Endothelial cell of umbilical vein (primary cell): ENCODE measurements around the gene TXNL4A. TPM values are rescaled to one million over a fixed set of nuclear protein-coding genes. Genes with fewer than 3 reads are reported as not detected.
"Not testable (repeated sequence)": the region's sequence is repeated elsewhere in the genome, so short reads cannot be mapped to it uniquely, and the experiment has no call there.

Source experiments
- BruUV-seq: library from RNA; stranded (reverse); fragments of 400-500 nt; replicated peaks from 2 replicates; lab custom pipeline; 2021; lab: Mats Ljungman, UMichigan
- CTCF ChIA-PET: fragments of 300-600, 350-600 bp; sonication (Branson Sonifier 250); formaldehyde crosslinking; loops from one replicate; lab custom pipeline; 2021; ENCODE audit warnings: antibody characterized with exemption, inconsistent platforms; lab: Charles Lee
- POLR2A ChIA-PET: fragments of 300-600, 350-600 bp; sonication (Branson Sonifier 250); formaldehyde crosslinking; loops from one replicate; lab custom pipeline; 2021; ENCODE audit warnings: antibody characterized with exemption, inconsistent platforms; lab: Charles Lee
- DNase-seq: peaks from one replicate; pipeline ENCODE4 v3.0.0-alpha.2; 2011; ENCODE audit warnings: low read depth, low spot score
- FAIRE-seq: peaks from 2 replicates; lab custom pipeline; 2011; peaks lifted over from hg19 to GRCh38; lab: Jason Lieb, UNC
- H2AFZ ChIP-seq: 2 replicates; pipeline ENCODE4 v1.6.0; 2012; ENCODE audit warnings: low read depth, low read length, control low read depth, inconsistent platforms
- H3K27ac ChIP-seq: 2 replicates; pipeline ENCODE4 v1.5.1; 2011; ENCODE audit warnings: low read depth, mild to moderate bottlenecking, control low read depth, low read length, moderate library complexity; ENCODE audit not compliant: insufficient read depth
- H3K27me3 ChIP-seq, 2 experiments: 2 replicates each; pipeline versions ENCODE4 v1.6.0 to v1.6.1; 2011; ENCODE audit warnings: low read length in 2 of 2, mixed read lengths in 1 of 2; ENCODE audit not compliant: control insufficient read depth in 2 of 2, insufficient read depth in 2 of 2
- H3K36me3 ChIP-seq, 2 experiments: 2 replicates in 1 of 2; 3 replicates in 1 of 2; pipeline ENCODE4 v1.5.1; 2011; ENCODE audit warnings: low read length in 2 of 2, mild to moderate bottlenecking in 1 of 2, moderate library complexity in 1 of 2; ENCODE audit not compliant: control insufficient read depth in 2 of 2, insufficient read depth in 2 of 2; ENCODE audit errors: extremely low read depth in 1 of 2
- H3K4me1 ChIP-seq: 3 replicates; pipeline ENCODE4 v1.5.1; 2011; ENCODE audit warnings: mild to moderate bottlenecking, low read length; ENCODE audit not compliant: control insufficient read depth, insufficient read depth; ENCODE audit errors: extremely low read depth
- H3K4me2 ChIP-seq: 2 replicates; pipeline ENCODE4 v1.6.1; 2011; ENCODE audit warnings: low read length, control low read depth, mixed read lengths; ENCODE audit not compliant: insufficient read depth
- H3K4me3 ChIP-seq, 3 experiments: fragments of 200-600 bp in 1 of 3; sonication (generic), shearing (Covaris generic) in 1 of 3; replicated peaks in 1 of 3; 2 replicates each; pipeline ENCODE4 v1.5.1; 2011 to 2016; ENCODE audit warnings: control low read depth in 3 of 3, low read length in 3 of 3, mild to moderate bottlenecking in 2 of 3, inconsistent platforms in 1 of 3, low read depth in 1 of 3, moderate library complexity in 1 of 3; ENCODE audit not compliant: insufficient read depth in 1 of 3
- H3K79me2 ChIP-seq: 2 replicates; pipeline ENCODE4 v1.6.0; 2012; ENCODE audit warnings: low read length, inconsistent platforms; ENCODE audit not compliant: control insufficient read depth, insufficient read depth
- H3K9ac ChIP-seq: replicated peaks from 2 replicates; pipeline ENCODE3; 2011; ENCODE audit warnings: low read length, control low read depth; ENCODE audit not compliant: insufficient read depth; ENCODE audit errors: extremely low read depth
- H3K9me1 ChIP-seq: replicated peaks from 3 replicates; pipeline ENCODE4 v1.6.0; 2011; ENCODE audit warnings: mild to moderate bottlenecking, low read length; ENCODE audit not compliant: control insufficient read depth, insufficient read depth; ENCODE audit errors: extremely low read depth
- H3K9me3 ChIP-seq: replicated peaks from 2 replicates; pipeline ENCODE4 v1.5.1; 2012; ENCODE audit warnings: low read length, inconsistent platforms; ENCODE audit not compliant: control insufficient read depth, insufficient read depth
- H4K20me1 ChIP-seq: replicated peaks from 2 replicates; pipeline ENCODE3; 2011; ENCODE audit warnings: mild to moderate bottlenecking, low read length; ENCODE audit not compliant: control insufficient read depth, insufficient read depth; ENCODE audit errors: extremely low read depth
- CTCF ChIP-seq, 2 donors: IDR thresholded peaks; 1 replicate in 1 of 2; 2 replicates in 1 of 2; pipeline ENCODE4 v1.5.1; 2011; ENCODE audit warnings: low read length in 2 of 2, mild to moderate bottlenecking in 2 of 2, moderate library complexity in 2 of 2, control low read depth in 1 of 2, inconsistent platforms in 1 of 2, low read depth in 1 of 2; ENCODE audit not compliant: insufficient read depth in 1 of 2; ENCODE audit errors: extremely low read depth in 1 of 2
- EZH2 ChIP-seq: IDR thresholded peaks from 2 replicates; pipeline ENCODE4 v1.6.1; 2012; ENCODE audit warnings: borderline replicate concordance, low read depth, mild to moderate bottlenecking, moderate library complexity, low read length, inconsistent platforms; ENCODE audit not compliant: severe bottlenecking
- FOS ChIP-seq: IDR thresholded peaks from 2 replicates; pipeline ENCODE4 v1.6.1; 2011; ENCODE audit warnings: mild to moderate bottlenecking, low read length, moderate library complexity, borderline replicate concordance; ENCODE audit not compliant: insufficient read depth
- GATA2 ChIP-seq: IDR thresholded peaks from 2 replicates; pipeline ENCODE4 v1.7.0; 2011; ENCODE audit warnings: low read depth, mild to moderate bottlenecking, moderate library complexity, mixed read lengths, low read length; ENCODE audit not compliant: insufficient read length, insufficient read depth
- JUN ChIP-seq: IDR thresholded peaks from 2 replicates; pipeline ENCODE4 v1.6.1; 2011; ENCODE audit warnings: borderline replicate concordance, low read depth; ENCODE audit not compliant: insufficient read length, insufficient read depth
- MAX ChIP-seq: IDR thresholded peaks from 2 replicates; pipeline ENCODE4 v1.6.1; 2011; ENCODE audit not compliant: insufficient read depth, insufficient read length
- MYC ChIP-seq: IDR thresholded peaks from one replicate; pipeline ENCODE4 v1.6.1; 2011; ENCODE audit warnings: mild to moderate bottlenecking, low read depth, low read length
- POLR2A ChIP-seq: IDR thresholded peaks from 2 replicates; pipeline ENCODE4 v1.6.1; 2012; ENCODE audit warnings: low read depth, mild to moderate bottlenecking, control low read depth, low read length
- POLR2AphosphoS5 ChIP-seq: IDR thresholded peaks from 2 replicates; pipeline ENCODE4 v1.6.1; 2012; ENCODE audit warnings: low read depth, mild to moderate bottlenecking, control low read depth, low read length, moderate library complexity; ENCODE audit not compliant: insufficient read depth
- dilution Hi-C: fragments of 300-500 bp; cut with MboI; formaldehyde crosslinking; loops from one replicate; pipeline ENCODE4 v1.15.0; 2019; ENCODE audit warnings: low sequenced_read_pairs; ENCODE audit not compliant: extremely low pct_ligation_motif_present
- intact Hi-C: fragments of 100-400 bp; cut with micrococcal nuclease; formaldehyde crosslinking; loops from one replicate; pipeline ENCODE4 v1.10.0; 2022
- polyA plus RNA-seq, 4 experiments: library from polyadenylated mRNA; depleted of rRNA in 3 of 4; stranded (reverse) in 3 of 4; unstranded in 1 of 4; fragments of >200 nt; gene quantifications; 2 replicates each; pipeline versions ENCODE4 v1.2.1 to v1.2.3, GENCODE V29; 2011 to 2012; ENCODE audit warnings: missing spikeins in 1 of 4
- total RNA-seq: library from RNA; stranded (reverse); gene quantifications from 2 replicates; pipeline ENCODE4 v1.2.3, GENCODE V29; 2021

TXNL4A gene
- total and polyA plus RNA-seq, 2 donors (not counting 3 experiments of a cell fraction or from before 2014, with no cell fraction given) = 148 to 172 TPM

GRCh38 chr18:79960921-79961526 is 27.3 kb downstream of the TXNL4A start:
- H3K4me2 ChIP-seq = no peak overlapping the region
- DNase-seq = no peak
- H3K79me2 ChIP-seq = no peaks in the 10 kb centered on the region
- BruUV-seq = no TSS peak
- H3K4me1 ChIP-seq = peaks cover 12% of the 10 kb centered on the region
- no peaks in the 10 kb centered on the region for H3K36me3 ChIP-seq
- dilution Hi-C loops = no loop called here
- CTCF ChIA-PET = interaction anchor here (1.4 to 1.9 kb wide), 2 partner anchors 9 to 24 kb away, joined by 3 to 6 read pairs; partner anchors contain the start of gene SLC66A2
- H3K9me1 ChIP-seq = no peaks in the 10 kb centered on the region
- no peak for TF ChIP-seq FOS
- no peak for TF ChIP-seq CTCF (IDR thresholded peaks at IDR 0.05; ENCODE audit: extremely low read depth in 1 of 2, insufficient read depth in 1 of 2, low read depth in 1 of 2, low read length in 2 of 2)
- TF ChIP-seq JUN = no peak
- no peak for TF ChIP-seq POLR2AphosphoS5
- TF ChIP-seq EZH2 = no peak
- no peak for TF ChIP-seq GATA2
- no peak for TF ChIP-seq POLR2A
- no peak for TF ChIP-seq MYC
- no peak for TF ChIP-seq MAX
- H3K9me3 ChIP-seq = no peaks in the 10 kb centered on the region
- intact Hi-C loops = no loop called here
- H2AFZ ChIP-seq = no peak overlapping the region
- FAIRE-seq = no peak
- H4K20me1 ChIP-seq = no peaks in the 10 kb centered on the region
- no peak overlapping the region for H3K27ac ChIP-seq
- POLR2A ChIA-PET = no interaction called here
- H3K9ac ChIP-seq = no peak overlapping the region
- H3K4me3 ChIP-seq = no peak overlapping the region
- peaks cover 8 to 14% of the 10 kb centered on the region in 2 experiments for H3K27me3 ChIP-seq

- not testable (repeated sequence) for H3K27ac ChIP-seq
These were observed 28.1 kb downstream of the TXNL4A start for GRCh38 chr18:79960161-79960801.

More at GRCh38 chr18:79960161-79960801, 28.1 kb downstream of the TXNL4A start:
- FAIRE-seq, H3K36me3 ChIP-seq, CTCF ChIA-PET, dilution Hi-C loops, H2AFZ ChIP-seq, H3K9me3 ChIP-seq, H3K4me2 ChIP-seq, H3K4me3 ChIP-seq, intact Hi-C loops, BruUV-seq, H4K20me1 ChIP-seq, POLR2A ChIA-PET, H3K9ac ChIP-seq, H3K9me1 ChIP-seq, DNase-seq, H3K79me2 ChIP-seq, H3K4me1 ChIP-seq: not testable (repeated sequence)
- H3K27me3 ChIP-seq = peaks cover 8 to 14% of the 10 kb centered on the region in 2 experiments
